ENCODE measurements around the gene POLRMT.

GRCh38 chr19:646779-647565 is 13.6 kb upstream of the POLRMT start:
- TF ChIP-seq CTCF (IDR thresholded peaks at IDR 0.05; ENCODE audit: poor library complexity) (no peak), EZH2phosphoT487 (IDR thresholded peaks at IDR 0.05; ENCODE audit: low read depth, severe bottlenecking, unreplicated experiment) (no peak)

Data from hepatocyte (in vitro differentiated cells).